ENCODE measurements around the gene ABLIM2. TPM values are rescaled to one million over a fixed set of nuclear protein-coding genes. Genes with fewer than 3 reads are reported as not detected.

ABLIM2 gene
- total and polyA plus RNA-seq, 2 experiments from 2014 or later, result 1.5 to 4.3 TPM

DNA sequence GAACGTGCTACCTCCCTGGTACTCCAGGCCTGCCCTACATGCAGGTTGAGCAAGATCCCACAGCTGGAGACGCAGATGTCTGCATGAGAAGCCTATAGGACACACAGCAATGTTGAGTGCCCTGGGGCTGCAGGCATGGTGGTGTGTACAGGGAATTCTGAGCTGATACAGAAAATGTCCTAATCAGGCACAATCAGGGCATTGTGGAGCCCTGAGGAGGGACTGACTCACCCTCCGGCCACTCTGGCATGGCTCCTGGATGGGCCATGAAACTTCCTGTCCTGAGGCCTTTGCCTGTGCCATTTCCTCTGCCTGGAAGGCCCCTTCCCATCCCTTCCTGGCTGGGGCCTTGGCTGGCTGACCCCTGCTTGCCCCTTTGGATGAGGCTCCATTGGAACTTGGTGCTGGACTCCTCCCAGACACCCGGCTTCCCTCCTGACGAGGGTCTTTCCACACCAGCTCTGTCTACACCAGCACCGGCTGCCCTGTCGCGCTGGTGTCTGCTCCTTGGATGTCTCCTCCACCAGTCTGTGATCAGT lies 202.3 kb downstream of the ABLIM2 start (continued):
- TF ChIP-seq EZH2 (IDR thresholded peaks at IDR 0.05; ENCODE audit: low read depth, unreplicated experiment) (no peak), STAT1 (IDR thresholded peaks at IDR 0.05; ENCODE audit: unreplicated experiment) (no peak), CREB1 (CRISPR knock-in tag; IDR thresholded peaks at IDR 0.05; ENCODE audit: low read depth) (no peak)
- TF ChIP-seq, protein P1, sequence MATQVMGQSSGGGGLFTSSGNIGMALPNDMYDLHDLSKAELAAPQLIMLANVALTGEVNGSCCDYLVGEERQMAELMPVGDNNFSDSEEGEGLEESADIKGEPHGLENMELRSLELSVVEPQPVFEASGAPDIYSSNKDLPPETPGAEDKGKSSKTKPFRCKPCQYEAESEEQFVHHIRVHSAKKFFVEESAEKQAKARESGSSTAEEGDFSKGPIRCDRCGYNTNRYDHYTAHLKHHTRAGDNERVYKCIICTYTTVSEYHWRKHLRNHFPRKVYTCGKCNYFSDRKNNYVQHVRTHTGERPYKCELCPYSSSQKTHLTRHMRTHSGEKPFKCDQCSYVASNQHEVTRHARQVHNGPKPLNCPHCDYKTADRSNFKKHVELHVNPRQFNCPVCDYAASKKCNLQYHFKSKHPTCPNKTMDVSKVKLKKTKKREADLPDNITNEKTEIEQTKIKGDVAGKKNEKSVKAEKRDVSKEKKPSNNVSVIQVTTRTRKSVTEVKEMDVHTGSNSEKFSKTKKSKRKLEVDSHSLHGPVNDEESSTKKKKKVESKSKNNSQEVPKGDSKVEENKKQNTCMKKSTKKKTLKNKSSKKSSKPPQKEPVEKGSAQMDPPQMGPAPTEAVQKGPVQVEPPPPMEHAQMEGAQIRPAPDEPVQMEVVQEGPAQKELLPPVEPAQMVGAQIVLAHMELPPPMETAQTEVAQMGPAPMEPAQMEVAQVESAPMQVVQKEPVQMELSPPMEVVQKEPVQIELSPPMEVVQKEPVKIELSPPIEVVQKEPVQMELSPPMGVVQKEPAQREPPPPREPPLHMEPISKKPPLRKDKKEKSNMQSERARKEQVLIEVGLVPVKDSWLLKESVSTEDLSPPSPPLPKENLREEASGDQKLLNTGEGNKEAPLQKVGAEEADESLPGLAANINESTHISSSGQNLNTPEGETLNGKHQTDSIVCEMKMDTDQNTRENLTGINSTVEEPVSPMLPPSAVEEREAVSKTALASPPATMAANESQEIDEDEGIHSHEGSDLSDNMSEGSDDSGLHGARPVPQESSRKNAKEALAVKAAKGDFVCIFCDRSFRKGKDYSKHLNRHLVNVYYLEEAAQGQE (IDR thresholded peaks at IDR 0.05; ENCODE audit: unreplicated experiment), result no peak

DNA sequence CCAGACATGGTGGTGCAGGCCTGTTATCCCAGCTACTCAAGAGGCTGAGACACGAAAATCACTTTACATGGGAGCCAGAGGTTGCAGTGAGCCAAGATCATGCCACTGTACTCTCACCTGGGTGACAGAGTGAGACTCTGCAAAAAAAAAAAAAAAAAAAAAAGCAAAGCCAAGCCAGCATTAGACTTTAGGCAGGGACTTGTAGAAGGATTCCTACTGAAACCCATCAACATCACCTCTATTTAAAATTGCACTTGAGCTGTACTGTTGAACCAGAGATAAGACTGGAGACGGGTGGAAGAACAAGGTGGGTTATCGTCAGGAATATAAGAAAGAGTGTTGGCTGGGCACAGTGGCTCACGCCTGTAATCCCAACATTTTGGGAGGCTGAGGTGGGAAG lies 203.2 kb downstream of the ABLIM2 start:
- Histone ChIP-seq H3K27me3 (ENCODE audit: insufficient read depth) (no peaks in the 10 kb centered on the region), H3K4me2 (no peak overlapping the region), H3K36me3 (ENCODE audit: insufficient read depth) (no peaks in the 10 kb centered on the region), H3F3A (replicated peaks; ENCODE audit: low read depth) (0 out of 2 replicates have a peak, but pooled peaks cover 6% of the 10 kb centered on the region), H3K4me1 (ENCODE audit: insufficient read depth) (peaks cover 10% of the 10 kb centered on the region; the same call in 1 of the 2 replicates), H2AFZ (no peak overlapping the region), H3K9me2 (ENCODE audit: insufficient read depth) (no peaks in the 10 kb centered on the region), H3K4me3 (no peak overlapping the region), H3K79me2 (replicated peaks; ENCODE audit: insufficient read depth) (no peaks in the 10 kb centered on the region), H3K27ac (ENCODE audit: low read depth) (no peak overlapping the region), H4K20me1 (replicated peaks; ENCODE audit: insufficient read depth) (no peaks in the 10 kb centered on the region)
- TF ChIP-seq, protein P2, sequence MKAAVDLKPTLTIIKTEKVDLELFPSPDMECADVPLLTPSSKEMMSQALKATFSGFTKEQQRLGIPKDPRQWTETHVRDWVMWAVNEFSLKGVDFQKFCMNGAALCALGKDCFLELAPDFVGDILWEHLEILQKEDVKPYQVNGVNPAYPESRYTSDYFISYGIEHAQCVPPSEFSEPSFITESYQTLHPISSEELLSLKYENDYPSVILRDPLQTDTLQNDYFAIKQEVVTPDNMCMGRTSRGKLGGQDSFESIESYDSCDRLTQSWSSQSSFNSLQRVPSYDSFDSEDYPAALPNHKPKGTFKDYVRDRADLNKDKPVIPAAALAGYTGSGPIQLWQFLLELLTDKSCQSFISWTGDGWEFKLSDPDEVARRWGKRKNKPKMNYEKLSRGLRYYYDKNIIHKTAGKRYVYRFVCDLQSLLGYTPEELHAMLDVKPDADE (IDR thresholded peaks at IDR 0.05), result no peak
- TF ChIP-seq STAT1 (IDR thresholded peaks at IDR 0.05; ENCODE audit: unreplicated experiment), result no peak
- TF ChIP-seq, protein P1 (IDR thresholded peaks at IDR 0.05; ENCODE audit: unreplicated experiment), result no peak
- TF ChIP-seq ZNF114 (CRISPR knock-in tag; IDR thresholded peaks at IDR 0.05), result no peak
- TF ChIP-seq, protein P3, sequence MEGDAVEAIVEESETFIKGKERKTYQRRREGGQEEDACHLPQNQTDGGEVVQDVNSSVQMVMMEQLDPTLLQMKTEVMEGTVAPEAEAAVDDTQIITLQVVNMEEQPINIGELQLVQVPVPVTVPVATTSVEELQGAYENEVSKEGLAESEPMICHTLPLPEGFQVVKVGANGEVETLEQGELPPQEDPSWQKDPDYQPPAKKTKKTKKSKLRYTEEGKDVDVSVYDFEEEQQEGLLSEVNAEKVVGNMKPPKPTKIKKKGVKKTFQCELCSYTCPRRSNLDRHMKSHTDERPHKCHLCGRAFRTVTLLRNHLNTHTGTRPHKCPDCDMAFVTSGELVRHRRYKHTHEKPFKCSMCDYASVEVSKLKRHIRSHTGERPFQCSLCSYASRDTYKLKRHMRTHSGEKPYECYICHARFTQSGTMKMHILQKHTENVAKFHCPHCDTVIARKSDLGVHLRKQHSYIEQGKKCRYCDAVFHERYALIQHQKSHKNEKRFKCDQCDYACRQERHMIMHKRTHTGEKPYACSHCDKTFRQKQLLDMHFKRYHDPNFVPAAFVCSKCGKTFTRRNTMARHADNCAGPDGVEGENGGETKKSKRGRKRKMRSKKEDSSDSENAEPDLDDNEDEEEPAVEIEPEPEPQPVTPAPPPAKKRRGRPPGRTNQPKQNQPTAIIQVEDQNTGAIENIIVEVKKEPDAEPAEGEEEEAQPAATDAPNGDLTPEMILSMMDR (conservative IDR thresholded peaks at IDR 0.05; ENCODE audit: low read depth in 2 of 2), result no peak
- TF ChIP-seq EZH2phosphoT487 (IDR thresholded peaks at IDR 0.05; ENCODE audit: unreplicated experiment), result no peak
- no peak for TF ChIP-seq JUNB (IDR thresholded peaks at IDR 0.05; ENCODE audit: unreplicated experiment)
- no peak for TF ChIP-seq NANOG (IDR thresholded peaks at IDR 0.05; ENCODE audit: borderline replicate concordance)
- TF ChIP-seq POLR2AphosphoS5 (IDR thresholded peaks at IDR 0.05; ENCODE audit: low read depth), result no peak
- no peak for TF ChIP-seq CREB1 (CRISPR knock-in tag; IDR thresholded peaks at IDR 0.05; ENCODE audit: low read depth)
- Mint-ChIP-seq H3K36me3 (ENCODE audit: low read depth) (no peaks in the 10 kb centered on the region), H3K27ac (no peak overlapping the region), H3K4me3 (no peak overlapping the region), H3K4me1 (peaks cover 13% of the 10 kb centered on the region), H3K9me3 (peaks cover 3% of the 10 kb centered on the region; the same call in 1 of the 3 replicates), H3K27me3 (ENCODE audit: insufficient read depth, low read depth, poor library complexity) (peaks cover 3% of the 10 kb centered on the region)
- DNase-seq (ENCODE audit: low spot score), result no peak
- ATAC-seq, result no peak
